HepG2 (cell line): ENCODE results near the gene DCUN1D2. TPM values are rescaled to one million over a fixed set of nuclear protein-coding genes. Genes with fewer than 3 reads are reported as not detected.

Experiments
- ARID3A ChIP-seq: IDR thresholded peaks from 2 replicates; pipeline ENCODE4 v1.6.1; 2012; ENCODE audit warnings: low read depth, low read length, improper control_type of control experiment
- ASH2L ChIP-seq: fragments of 300-600, 200-600 bp; sonication (generic); IDR thresholded peaks from 2 replicates; pipeline ENCODE4 v1.7.0; 2017; ENCODE audit warnings: low read depth, mild to moderate bottlenecking, moderate library complexity, mixed read lengths, low read length; ENCODE audit not compliant: insufficient read length
- BHLHE40 ChIP-seq: IDR thresholded peaks from 2 replicates; pipeline ENCODE4 v1.6.1; 2011; ENCODE audit warnings: low read length, improper control_type of control experiment
- CAMTA2 ChIP-seq: sonication (generic); formaldehyde crosslinking; IDR thresholded peaks from 2 replicates; pipeline ENCODE4 v1.4.0; 2020; ENCODE audit warnings: mild to moderate bottlenecking, missing genetic modification reagents, borderline replicate concordance
- HDAC2 ChIP-seq: sonication (generic); formaldehyde crosslinking; IDR thresholded peaks from 2 replicates; pipeline ENCODE4 v1.4.0; 2020; ENCODE audit warnings: missing genetic modification reagents
- HNRNPK ChIP-seq: fragments of 200-400 bp; formaldehyde crosslinking; IDR thresholded peaks from 2 replicates; pipeline ENCODE4 v1.6.1; 2018; ENCODE audit warnings: low read length, low read depth, moderate library complexity, mild to moderate bottlenecking; ENCODE audit not compliant: poor library complexity, severe bottlenecking
- MXD1 ChIP-seq: sonication (generic); formaldehyde crosslinking; IDR thresholded peaks from 2 replicates; pipeline ENCODE4 v1.4.0; 2020; ENCODE audit warnings: mild to moderate bottlenecking, missing genetic modification reagents
- RNF2 ChIP-seq: fragments of 450-650 bp; conservative IDR thresholded peaks from 2 replicates; pipeline ENCODE4 v1.6.1; 2016; ENCODE audit warnings: low read depth
- STAG1 ChIP-seq: sonication (generic); formaldehyde crosslinking; IDR thresholded peaks from 2 replicates; pipeline ENCODE4 v1.4.0; 2020; ENCODE audit warnings: missing genetic modification reagents
- ZBTB2 ChIP-seq: sonication (generic); formaldehyde crosslinking; IDR thresholded peaks from 2 replicates; pipeline ENCODE4 v1.8.0; 2022; ENCODE audit warnings: low read depth, missing genetic modification reagents
- ZNF264 ChIP-seq: sonication (generic); formaldehyde crosslinking; IDR thresholded peaks from 2 replicates; pipeline ENCODE4 v1.4.0; 2020; ENCODE audit warnings: missing genetic modification reagents
- ZNF430 ChIP-seq: sonication (generic); formaldehyde crosslinking; IDR thresholded peaks from 2 replicates; pipeline ENCODE4 v1.9.0; 2021; ENCODE audit warnings: mild to moderate bottlenecking, missing genetic modification reagents
- ZNF747 ChIP-seq: sonication (generic); formaldehyde crosslinking; IDR thresholded peaks from 2 replicates; pipeline ENCODE4 v1.8.1; 2023; ENCODE audit warnings: missing genetic modification reagents, mild to moderate bottlenecking, borderline replicate concordance
- ZNF768 ChIP-seq: sonication (generic); formaldehyde crosslinking; IDR thresholded peaks from 2 replicates; pipeline ENCODE4 v1.4.0; 2020; ENCODE audit warnings: missing genetic modification reagents
- ZNF770 ChIP-seq: sonication (generic); formaldehyde crosslinking; IDR thresholded peaks from 2 replicates; pipeline ENCODE4 v1.5.0; 2020; ENCODE audit warnings: mild to moderate bottlenecking, missing genetic modification reagents
- ZNF777 ChIP-seq: sonication (generic); formaldehyde crosslinking; IDR thresholded peaks from 2 replicates; pipeline ENCODE4 v1.4.0; 2020; ENCODE audit warnings: missing genetic modification reagents
- polyA plus RNA-seq, 8 experiments: library from polyadenylated mRNA; depleted of rRNA in 3 of 8; stranded (reverse) in 7 of 8; unstranded in 1 of 8; fragments of >200 nt; fragmentation: Illumina TruSeq in 4 of 8; extraction: Trizol in 4 of 8; gene quantifications; 2 replicates each; pipeline versions ENCODE4 v1.2.1 to v1.2.3, GENCODE V29; 2011 to 2016; ENCODE audit warnings: low read depth in 4 of 8, missing spikeins in 1 of 8, mixed read lengths in 1 of 8; ENCODE audit not compliant: insufficient read depth in 1 of 8
- total RNA-seq, 5 experiments: library from RNA; depleted of rRNA; stranded (reverse); fragments of >200 nt; fragmentation: Illumina TruSeq; extraction: Trizol; gene quantifications; 2 replicates each; pipeline ENCODE4 v1.2.3, GENCODE V29; 2016; ENCODE audit warnings: low read depth in 1 of 5
- TF ChIP-seq, protein P1 (sequence below): sonication (generic); formaldehyde crosslinking; IDR thresholded peaks from 2 replicates; pipeline ENCODE4 v1.4.0; 2020; ENCODE audit warnings: low read depth, missing genetic modification reagents

DCUN1D2 gene
- total and polyA plus RNA-seq, 2 of the 13 experiments (the other 11 are each of a cell fraction or from before 2014, with no cell fraction given) = 9.1 to 9.6 TPM

DNA sequence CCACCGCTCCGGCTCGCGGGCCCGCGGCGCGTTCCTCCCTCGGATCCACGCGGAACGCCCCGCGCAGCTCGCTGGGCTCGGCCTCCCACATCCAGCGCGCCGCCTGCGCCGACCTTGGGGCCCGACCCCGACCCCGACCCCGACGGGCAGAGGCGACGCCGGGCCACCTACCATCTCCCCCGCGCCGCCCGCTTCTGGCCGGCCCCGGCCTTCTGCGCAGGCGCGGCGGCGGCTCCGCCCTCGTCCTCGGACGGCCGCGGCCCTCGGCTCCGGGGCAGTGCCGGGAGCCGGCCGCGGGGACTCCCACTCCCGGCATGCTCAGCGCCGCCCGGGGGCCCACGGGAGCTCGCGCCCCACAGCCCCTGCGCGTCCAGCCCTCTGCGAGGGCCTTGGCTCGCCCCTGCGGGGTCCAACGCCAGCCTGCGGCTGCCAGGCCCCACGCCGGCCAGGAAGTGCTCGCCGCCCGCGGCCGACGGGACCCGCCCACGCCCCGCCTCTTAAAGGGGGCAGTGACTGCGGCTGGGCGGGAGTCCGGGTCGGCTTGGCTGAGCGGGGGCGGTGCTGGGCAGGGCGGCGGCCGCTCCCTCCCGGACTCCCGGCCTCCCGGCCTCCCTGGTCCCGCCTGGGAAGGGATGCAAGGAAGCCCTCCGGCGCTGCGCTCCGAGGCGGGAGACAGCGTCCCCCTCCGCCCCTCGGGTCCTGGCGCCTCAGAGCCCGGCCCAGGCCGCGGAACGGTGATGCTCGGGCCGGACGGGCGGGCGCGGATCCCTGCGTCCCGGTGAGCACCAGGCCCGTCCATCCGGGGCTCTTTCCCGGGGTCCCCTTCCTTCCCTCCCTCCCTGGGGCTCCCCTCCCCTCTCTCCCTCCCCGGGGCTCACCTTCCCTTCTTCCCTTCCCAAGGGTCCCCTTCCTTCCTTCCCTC is at the start of gene DCUN1D2 (continued):
- TF ChIP-seq ARID3A = no peak
- TF ChIP-seq ASH2L = peak; percentile 60
- peak; percentile 38; the same call in 1 of the 2 replicates for TF ChIP-seq MXD1 (CRISPR knock-in tag)
- TF ChIP-seq HNRNPK = peak; percentile 92
- no peak for TF ChIP-seq ZNF264 (CRISPR knock-in tag)
- no peak for TF ChIP-seq ZNF747 (CRISPR knock-in tag)
- peak; percentile 17; the same call in 1 of the 2 replicates for TF ChIP-seq BHLHE40
- TF ChIP-seq STAG1 = no peak
- TF ChIP-seq ZNF777 = peak; percentile 94
- 0 out of 2 replicates have a peak, but pooled peaks have one; percentile 8 for TF ChIP-seq RNF2
- peak; percentile 50; the same call in 1 of the 2 replicates for TF ChIP-seq ZNF430
- TF ChIP-seq HDAC2 (CRISPR knock-in tag) = no peak; the same call in 1 of the 2 replicates
- peak; percentile 61; the same call in 1 of the 2 replicates for TF ChIP-seq ZNF768 (CRISPR knock-in tag)
- TF ChIP-seq ZBTB2 (CRISPR knock-in tag) = peak; percentile 77
- TF ChIP-seq ZNF770 (CRISPR knock-in tag) = peak; percentile 100
- TF ChIP-seq, protein P1, sequence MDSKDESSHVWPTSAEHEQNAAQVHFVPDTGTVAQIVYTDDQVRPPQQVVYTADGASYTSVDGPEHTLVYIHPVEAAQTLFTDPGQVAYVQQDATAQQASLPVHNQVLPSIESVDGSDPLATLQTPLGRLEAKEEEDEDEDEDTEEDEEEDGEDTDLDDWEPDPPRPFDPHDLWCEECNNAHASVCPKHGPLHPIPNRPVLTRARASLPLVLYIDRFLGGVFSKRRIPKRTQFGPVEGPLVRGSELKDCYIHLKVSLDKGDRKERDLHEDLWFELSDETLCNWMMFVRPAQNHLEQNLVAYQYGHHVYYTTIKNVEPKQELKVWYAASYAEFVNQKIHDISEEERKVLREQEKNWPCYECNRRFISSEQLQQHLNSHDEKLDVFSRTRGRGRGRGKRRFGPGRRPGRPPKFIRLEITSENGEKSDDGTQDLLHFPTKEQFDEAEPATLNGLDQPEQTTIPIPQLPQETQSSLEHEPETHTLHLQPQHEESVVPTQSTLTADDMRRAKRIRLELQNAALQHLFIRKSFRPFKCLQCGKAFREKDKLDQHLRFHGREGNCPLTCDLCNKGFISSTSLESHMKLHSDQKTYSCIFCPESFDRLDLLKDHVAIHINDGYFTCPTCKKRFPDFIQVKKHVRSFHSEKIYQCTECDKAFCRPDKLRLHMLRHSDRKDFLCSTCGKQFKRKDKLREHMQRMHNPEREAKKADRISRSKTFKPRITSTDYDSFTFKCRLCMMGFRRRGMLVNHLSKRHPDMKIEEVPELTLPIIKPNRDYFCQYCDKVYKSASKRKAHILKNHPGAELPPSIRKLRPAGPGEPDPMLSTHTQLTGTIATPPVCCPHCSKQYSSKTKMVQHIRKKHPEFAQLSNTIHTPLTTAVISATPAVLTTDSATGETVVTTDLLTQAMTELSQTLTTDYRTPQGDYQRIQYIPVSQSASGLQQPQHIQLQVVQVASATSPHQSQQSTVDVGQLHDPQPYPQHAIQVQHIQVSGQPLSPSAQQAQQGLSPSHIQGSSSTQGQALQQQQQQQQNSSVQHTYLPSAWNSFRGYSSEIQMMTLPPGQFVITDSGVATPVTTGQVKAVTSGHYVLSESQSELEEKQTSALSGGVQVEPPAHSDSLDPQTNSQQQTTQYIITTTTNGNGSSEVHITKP (CRISPR knock-in tag) = no peak
- TF ChIP-seq CAMTA2 (CRISPR knock-in tag) = no peak
